Measurements from ENCODE around the gene ADAR.
A peak's percentile ranks its signal among the peaks of the same experiment; 100 is the strongest.

The ADAR gene

DNA sequence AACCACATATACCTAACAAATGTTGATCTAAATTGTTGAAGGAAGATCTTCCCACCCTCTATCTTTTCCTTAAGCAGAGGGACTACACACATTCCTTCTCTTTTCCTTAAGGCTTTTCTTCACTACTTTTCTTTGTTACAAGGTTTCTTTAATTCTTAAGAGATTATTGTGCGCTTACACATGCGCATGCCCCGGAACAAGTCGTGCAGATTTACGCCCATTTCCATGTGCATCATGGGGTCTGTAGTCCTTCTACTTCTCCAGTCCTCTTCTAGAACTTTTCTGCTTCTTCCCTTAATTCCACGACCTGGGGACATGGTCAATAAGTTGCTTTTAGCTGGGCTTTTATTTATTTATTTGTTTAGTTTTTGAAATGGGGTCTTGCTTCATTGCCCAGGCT is 42.1 kb downstream of the ADAR start:
- Mint-ChIP-seq H3K9me3 (no peaks in the 10 kb centered on the region), H3K36me3 (ENCODE audit: low read depth) (no peaks in the 10 kb centered on the region), H3K27me3 (ENCODE audit: low read depth) (peaks cover 53% of the 10 kb centered on the region), H3K27ac (no peak overlapping the region), H3K4me3 (no peak overlapping the region), H3K4me1 (ENCODE audit: low read depth) (peaks cover 4% of the 10 kb centered on the region)

DNA sequence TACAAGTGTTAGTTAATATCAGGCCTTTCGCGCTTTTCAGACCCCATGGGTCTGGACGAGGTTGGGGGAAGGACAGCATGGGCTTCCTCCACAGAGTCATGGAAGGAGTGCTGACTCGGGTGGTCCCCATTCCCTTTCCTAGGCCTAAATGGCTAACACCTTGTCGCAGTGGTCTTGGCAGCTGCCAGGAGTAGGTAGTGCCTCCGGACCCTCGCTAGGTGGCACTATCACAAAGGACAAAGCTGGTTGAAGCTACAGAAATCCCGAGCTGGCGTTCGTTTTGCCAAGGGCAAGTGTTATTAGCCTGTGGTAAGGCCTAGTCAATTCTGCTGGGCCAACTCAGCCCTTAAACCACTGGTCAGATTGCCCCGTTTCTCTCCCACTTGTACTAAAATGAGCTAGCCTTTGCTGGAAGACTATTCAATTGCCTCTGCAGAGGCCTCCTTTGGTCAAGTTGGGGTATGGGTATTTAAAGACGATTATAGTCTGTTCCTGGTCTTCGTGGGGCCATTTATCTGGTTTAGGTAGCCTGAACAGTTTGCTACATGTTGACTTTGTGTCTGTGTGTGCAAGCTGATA is 48.4 kb downstream of the ADAR start:
- H3K27me3 Mint-ChIP-seq (ENCODE audit: low read depth): peaks cover 4% of the 10 kb centered on the region
- H3K27ac Mint-ChIP-seq: peak overlapping the region; percentile 93
- no peaks in the 10 kb centered on the region for H3K9me3 Mint-ChIP-seq
- peaks cover 34% of the 10 kb centered on the region for H3K4me1 Mint-ChIP-seq (ENCODE audit: low read depth)
- peak overlapping the region; percentile 92 for H3K4me3 Mint-ChIP-seq
- H3K36me3 Mint-ChIP-seq (ENCODE audit: low read depth): peaks cover 18% of the 10 kb centered on the region

DNA sequence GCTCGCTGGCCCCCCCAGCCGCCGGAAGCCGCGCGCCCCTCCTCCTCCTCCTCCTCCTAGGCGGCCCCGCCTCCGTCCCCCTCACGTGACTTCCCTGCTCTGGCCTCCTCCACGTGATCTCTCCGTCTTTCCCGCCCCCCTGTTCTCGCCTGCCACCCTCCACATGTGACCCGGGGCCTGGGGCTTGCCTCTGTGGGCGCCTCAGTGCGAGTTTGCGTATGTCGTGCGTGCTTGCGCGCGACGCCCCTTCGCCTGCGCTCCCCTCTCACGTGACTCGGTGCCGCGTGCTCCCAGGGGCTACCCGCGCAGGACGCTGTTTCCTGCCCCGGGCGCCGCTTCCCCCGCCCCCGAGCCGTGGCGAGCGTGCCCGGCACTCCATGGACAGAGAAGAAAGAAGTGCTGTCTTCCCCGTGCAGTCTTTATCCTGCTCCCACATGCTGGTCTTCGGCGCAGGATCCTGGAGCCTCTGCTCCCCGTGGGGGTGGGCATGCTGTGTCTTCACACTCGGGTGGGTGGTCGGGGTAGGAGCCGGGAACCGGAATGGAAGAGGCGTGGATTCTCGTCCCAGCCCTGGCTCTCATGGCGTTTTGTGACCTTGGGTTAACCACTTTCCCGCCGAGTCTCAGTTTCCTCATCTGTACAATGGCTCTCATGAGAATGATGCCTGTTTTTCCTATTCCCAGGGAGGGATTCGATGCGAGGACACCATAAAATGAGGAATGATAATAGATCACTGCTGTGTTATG is 49.1 kb downstream of the ADAR start:
- Mint-ChIP-seq H3K9me3 (no peaks in the 10 kb centered on the region), H3K4me1 (ENCODE audit: low read depth) (peaks cover 35% of the 10 kb centered on the region), H3K27me3 (ENCODE audit: low read depth) (peaks cover 4% of the 10 kb centered on the region), H3K36me3 (ENCODE audit: low read depth) (peaks cover 22% of the 10 kb centered on the region), H3K27ac (peak overlapping the region; percentile 93), H3K4me3 (peak overlapping the region; percentile 92)

DNA sequence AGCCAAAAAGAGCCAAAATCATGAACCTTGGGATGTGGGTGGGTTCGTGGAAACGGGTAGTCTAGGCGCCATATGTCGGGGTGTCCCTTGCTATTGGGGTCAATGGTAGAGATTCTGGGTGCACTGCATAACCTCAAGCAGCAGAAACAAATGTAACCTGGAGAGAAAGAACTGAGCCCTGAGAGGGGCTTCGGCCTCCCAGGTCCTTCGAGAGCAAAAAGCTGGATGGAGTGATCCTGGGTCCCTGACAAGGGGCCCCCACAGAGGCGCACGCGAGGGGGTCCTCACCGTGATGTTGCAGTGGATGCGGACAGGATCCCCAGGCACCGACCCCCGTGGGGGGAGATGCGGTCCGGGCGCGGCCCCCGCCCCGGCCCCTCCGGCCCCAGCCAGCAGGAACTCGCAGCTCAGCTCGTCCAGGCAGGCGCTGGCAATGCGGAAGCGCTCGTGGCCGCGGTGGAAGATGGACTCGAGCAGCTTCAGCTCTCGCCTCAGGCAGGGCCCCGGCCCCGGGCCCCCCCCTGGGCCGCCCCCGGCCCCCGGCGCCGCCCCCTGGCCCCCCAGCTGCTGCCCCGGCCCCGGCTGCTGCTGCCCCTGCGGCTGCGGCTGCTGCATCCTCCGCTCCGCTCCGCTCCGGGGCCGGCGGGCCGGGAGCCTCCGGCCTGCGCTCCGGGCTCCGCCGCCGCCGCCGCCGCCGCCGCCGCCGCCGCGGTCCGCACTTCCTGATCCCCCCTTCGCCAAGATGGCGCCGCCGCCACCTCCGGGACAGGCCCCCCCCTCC is 49.9 kb downstream of the ADAR start, which contains the start of gene UBE2Q1:
Gene UBE2Q1, minus strand, starts transcription at position 724 of the 781 bp plus-strand sequence. Its CDS starts 109 bp downstream, at position 615.
- peaks cover 30% of the 10 kb centered on the region for H3K36me3 Mint-ChIP-seq (ENCODE audit: low read depth)
- H3K9me3 Mint-ChIP-seq: no peaks in the 10 kb centered on the region
- H3K4me3 Mint-ChIP-seq: peak within 1 kb of the TSS; percentile 99
- H3K27me3 Mint-ChIP-seq (ENCODE audit: low read depth): peaks cover 4% of the 10 kb centered on the region
- peak within 1 kb of the TSS; percentile 93 for H3K27ac Mint-ChIP-seq
- peaks cover 36% of the 10 kb centered on the region for H3K4me1 Mint-ChIP-seq (ENCODE audit: low read depth)

DNA sequence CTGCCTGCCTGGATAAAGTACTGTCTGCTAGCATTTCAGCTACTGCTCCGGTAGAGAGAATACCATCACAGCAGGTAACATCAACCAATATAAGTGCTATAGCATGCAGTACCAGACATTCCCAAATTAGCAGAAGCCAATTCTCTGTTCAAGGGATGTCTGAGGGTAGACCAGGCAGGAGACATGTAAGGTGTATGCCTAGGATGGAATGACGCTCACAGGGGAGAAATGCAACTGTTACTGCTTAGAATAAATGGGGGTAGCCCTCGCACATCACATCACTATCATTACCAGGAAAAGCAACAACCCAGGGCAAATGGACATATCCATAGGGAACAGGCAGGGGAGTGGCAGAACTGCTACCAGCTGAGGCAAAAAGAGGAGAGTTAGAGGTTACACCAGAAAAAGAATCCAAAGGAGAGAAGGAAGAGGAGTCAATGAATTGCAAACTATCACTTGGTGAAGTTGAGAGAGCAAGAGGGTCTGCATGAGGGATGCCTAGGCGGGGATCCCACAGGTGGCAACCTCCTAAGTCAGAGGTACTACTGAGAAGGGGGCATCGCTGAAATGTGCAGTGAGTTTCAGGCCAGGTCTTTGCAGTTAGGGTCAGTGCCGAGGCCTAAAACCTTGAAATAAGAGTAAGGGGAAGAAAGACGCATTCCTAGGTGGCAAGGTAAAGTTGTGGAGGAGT is 50.6 kb downstream of the ADAR start:
- peak overlapping the region; percentile 91 for H3K27ac Mint-ChIP-seq
- H3K27me3 Mint-ChIP-seq (ENCODE audit: low read depth): peaks cover 4% of the 10 kb centered on the region
- H3K36me3 Mint-ChIP-seq (ENCODE audit: low read depth): peaks cover 33% of the 10 kb centered on the region
- H3K4me1 Mint-ChIP-seq (ENCODE audit: low read depth): peaks cover 39% of the 10 kb centered on the region
- H3K4me3 Mint-ChIP-seq: peak overlapping the region; percentile 99
- no peaks in the 10 kb centered on the region for H3K9me3 Mint-ChIP-seq

- H3K4me3 Mint-ChIP-seq: peak overlapping the region; percentile 99
- H3K27ac Mint-ChIP-seq: peak overlapping the region; percentile 18
- peaks cover 38% of the 10 kb centered on the region for H3K36me3 Mint-ChIP-seq (ENCODE audit: low read depth)
- peaks cover 39% of the 10 kb centered on the region for H3K4me1 Mint-ChIP-seq (ENCODE audit: low read depth)
- no peaks in the 10 kb centered on the region for H3K9me3 Mint-ChIP-seq
- H3K27me3 Mint-ChIP-seq (ENCODE audit: low read depth): peaks cover 1% of the 10 kb centered on the region
Observed at GRCh38 chr1:154556422-154556821, 51.6 kb downstream of the ADAR start.

GRCh38 chr1:154553056-154554030 is 54.6 kb downstream of the ADAR start:
- Mint-ChIP-seq H3K4me1 (ENCODE audit: low read depth) (peaks cover 38% of the 10 kb centered on the region), H3K27ac (no peak overlapping the region), H3K4me3 (no peak overlapping the region), H3K36me3 (ENCODE audit: low read depth) (peaks cover 53% of the 10 kb centered on the region), H3K27me3 (ENCODE audit: low read depth) (no peaks in the 10 kb centered on the region), H3K9me3 (no peaks in the 10 kb centered on the region)

DNA sequence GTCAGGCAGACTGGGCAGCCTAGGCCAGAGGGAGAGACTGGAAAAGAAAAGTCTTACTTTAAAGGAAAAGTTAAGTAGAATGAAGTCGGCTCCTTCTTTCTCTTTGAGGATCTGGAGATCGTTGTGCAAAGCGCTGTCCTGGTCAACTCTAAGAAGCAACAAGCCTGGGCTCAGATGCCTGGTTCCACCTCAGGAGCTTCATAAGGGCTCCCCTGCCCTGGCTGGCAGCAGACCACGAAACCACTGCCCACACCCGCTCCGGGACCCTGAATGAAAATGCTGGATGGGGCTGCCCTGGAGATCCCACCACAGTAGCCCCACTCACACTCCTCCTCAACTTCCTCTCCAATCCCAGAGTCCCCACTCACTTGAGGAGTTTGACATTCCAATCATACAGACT is 56.0 kb downstream of the ADAR start:
- peaks cover 30% of the 10 kb centered on the region for H3K4me1 Mint-ChIP-seq (ENCODE audit: low read depth)
- no peak overlapping the region for H3K27ac Mint-ChIP-seq
- H3K4me3 Mint-ChIP-seq: no peak overlapping the region
- no peaks in the 10 kb centered on the region for H3K27me3 Mint-ChIP-seq (ENCODE audit: low read depth)
- peaks cover 47% of the 10 kb centered on the region for H3K36me3 Mint-ChIP-seq (ENCODE audit: low read depth)
- H3K9me3 Mint-ChIP-seq: no peaks in the 10 kb centered on the region

DNA sequence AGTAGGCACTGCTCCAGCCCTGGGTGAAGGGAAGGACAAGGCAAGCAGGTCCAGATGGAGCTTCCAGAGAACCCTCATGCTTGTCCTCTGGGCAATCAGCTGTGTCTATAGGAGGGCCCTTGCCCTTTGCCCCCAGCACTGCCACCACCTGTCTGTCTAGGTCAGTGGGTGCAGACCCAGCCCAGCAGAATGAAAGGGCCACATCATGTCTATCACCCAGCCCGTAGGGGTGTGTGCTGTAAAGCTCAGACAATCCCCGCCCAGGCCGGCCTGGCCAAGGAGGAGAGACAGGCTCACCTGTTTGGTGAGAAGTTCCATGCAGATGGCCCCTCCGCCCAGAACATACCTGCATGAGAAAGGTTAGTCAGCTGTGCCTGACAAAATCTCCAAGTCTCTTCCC is 56.5 kb downstream of the ADAR start:
- Mint-ChIP-seq H3K4me3 (no peak overlapping the region), H3K9me3 (no peaks in the 10 kb centered on the region), H3K27ac (no peak overlapping the region), H3K36me3 (ENCODE audit: low read depth) (peaks cover 47% of the 10 kb centered on the region), H3K4me1 (ENCODE audit: low read depth) (peaks cover 25% of the 10 kb centered on the region), H3K27me3 (ENCODE audit: low read depth) (no peaks in the 10 kb centered on the region)

DNA sequence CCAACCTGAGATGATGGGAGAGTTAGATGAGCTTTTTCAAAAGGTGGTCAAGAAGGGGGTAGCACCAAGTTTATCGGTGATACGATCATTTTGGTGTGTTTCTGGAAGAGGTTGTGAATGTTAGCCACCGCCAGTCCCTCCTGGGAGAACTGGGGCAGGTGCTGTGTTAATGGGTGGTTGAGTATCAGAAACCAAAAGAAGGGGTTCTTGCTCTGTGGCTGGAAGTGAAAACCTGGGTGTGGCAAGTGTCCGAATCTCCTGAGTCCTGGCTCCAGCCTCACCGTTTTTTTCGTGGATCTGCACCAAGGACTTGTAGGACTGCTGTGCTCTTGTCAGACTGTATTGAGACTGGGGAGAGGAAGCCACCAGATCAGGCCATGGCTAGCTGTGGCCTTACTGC is 57.3 kb downstream of the ADAR start:
- Mint-ChIP-seq H3K9me3 (no peaks in the 10 kb centered on the region), H3K27me3 (ENCODE audit: low read depth) (no peaks in the 10 kb centered on the region), H3K4me1 (ENCODE audit: low read depth) (peaks cover 17% of the 10 kb centered on the region), H3K27ac (no peak overlapping the region), H3K36me3 (ENCODE audit: low read depth) (peaks cover 47% of the 10 kb centered on the region), H3K4me3 (no peak overlapping the region)

DNA sequence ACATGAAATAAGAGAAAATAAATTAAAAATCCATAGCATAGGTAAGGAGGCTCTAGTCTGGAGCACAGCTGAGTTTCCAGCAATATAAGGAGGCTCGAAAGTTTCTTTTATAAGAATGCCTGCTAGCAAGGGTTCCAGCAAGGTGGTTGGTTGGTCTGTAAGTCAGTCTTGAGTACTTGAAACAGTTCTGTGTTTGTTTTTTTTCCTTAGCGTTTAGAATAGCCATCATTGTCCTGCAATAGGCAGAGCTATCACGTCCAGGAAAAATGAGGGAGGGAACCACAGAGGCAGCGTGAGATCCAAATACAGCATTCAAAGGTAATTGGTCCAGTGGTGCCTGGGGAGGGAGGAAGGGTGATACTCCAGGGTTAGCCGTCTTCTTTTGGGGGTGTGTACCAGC is 57.9 kb downstream of the ADAR start:
- peaks cover 42% of the 10 kb centered on the region for H3K36me3 Mint-ChIP-seq (ENCODE audit: low read depth)

DNA sequence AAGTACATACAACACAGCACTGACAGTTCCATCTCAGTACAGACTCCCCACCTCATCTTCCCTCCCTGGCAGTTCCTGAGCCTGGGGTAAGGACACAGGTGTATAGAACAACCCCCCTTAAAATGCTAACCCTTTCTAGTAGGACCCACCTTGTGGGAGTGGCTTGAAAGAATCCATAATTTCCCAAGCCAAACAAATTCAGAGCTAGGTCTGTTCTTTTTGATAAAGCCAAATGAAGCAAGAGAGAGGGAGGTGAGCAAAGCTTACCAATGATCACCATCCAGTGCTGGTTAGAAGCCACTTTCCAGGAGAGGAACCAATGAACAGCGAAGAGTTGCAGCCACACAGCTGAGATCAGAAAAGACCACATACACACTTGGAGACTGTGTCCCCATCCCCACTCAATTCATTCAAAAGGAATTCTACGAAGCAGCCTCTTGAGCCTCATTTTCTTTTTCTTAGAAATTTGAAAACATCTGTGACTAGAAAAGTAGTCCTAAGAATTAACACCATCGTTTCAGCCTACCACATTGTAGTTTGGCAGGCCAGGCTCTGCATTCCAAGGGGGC is 58.7 kb downstream of the ADAR start:
- H3K4me3 Mint-ChIP-seq: no peak overlapping the region
- H3K27me3 Mint-ChIP-seq (ENCODE audit: low read depth): no peaks in the 10 kb centered on the region
- H3K9me3 Mint-ChIP-seq: no peaks in the 10 kb centered on the region
- no peak overlapping the region for H3K27ac Mint-ChIP-seq
- peaks cover 17% of the 10 kb centered on the region for H3K4me1 Mint-ChIP-seq (ENCODE audit: low read depth)
- H3K36me3 Mint-ChIP-seq (ENCODE audit: low read depth): peaks cover 35% of the 10 kb centered on the region

More for the DNA sequence above, 57.9 kb downstream of the ADAR start:
- Mint-ChIP-seq H3K4me3 (no peak overlapping the region), H3K27ac (no peak overlapping the region), H3K9me3 (no peaks in the 10 kb centered on the region), H3K27me3 (ENCODE audit: low read depth) (no peaks in the 10 kb centered on the region), H3K4me1 (ENCODE audit: low read depth) (peaks cover 17% of the 10 kb centered on the region)

DNA sequence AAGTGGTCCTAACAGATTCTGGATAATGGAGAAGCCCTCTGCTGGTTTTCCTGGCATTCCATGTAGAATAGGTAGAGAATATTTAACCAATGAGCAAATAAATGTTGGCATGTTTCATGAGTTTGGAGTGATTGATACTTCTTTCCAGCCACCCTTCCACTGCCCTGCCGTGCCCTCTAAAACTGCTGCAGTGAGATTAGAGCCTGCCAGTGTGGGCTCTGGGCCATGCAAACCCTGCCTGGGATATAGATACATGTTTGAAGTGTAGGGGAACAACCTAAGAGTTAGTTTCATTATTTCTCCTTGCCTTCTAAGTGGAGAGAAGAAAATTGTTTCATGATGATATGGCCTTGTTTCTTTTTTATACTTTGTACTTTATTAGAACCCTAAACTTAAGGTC is 60.0 kb downstream of the ADAR start:
- peaks cover 24% of the 10 kb centered on the region for H3K36me3 Mint-ChIP-seq (ENCODE audit: low read depth)
- H3K9me3 Mint-ChIP-seq: no peaks in the 10 kb centered on the region
- H3K27ac Mint-ChIP-seq: no peak overlapping the region
- no peak overlapping the region for H3K4me3 Mint-ChIP-seq
- H3K4me1 Mint-ChIP-seq (ENCODE audit: low read depth): peaks cover 14% of the 10 kb centered on the region
- no peaks in the 10 kb centered on the region for H3K27me3 Mint-ChIP-seq (ENCODE audit: low read depth)

Measured in T-helper 1 cell treated with Interleukin-12 subunit alpha and Interleukin-12 subunit beta and Interleukin-4 antibody, amounts not matched to agents 30 μg/mL and 1 μg/mL, for 36 hours (primary cell).